HepG2 (cell line): Measurements from ENCODE around the gene MED25. TPM values are rescaled to one million over a fixed set of nuclear protein-coding genes. Genes with fewer than 3 reads are reported as not detected.

ENCODE experiments used
- CREM ChIP-seq, 2 experiments: sonication (generic) in 1 of 2; formaldehyde crosslinking in 1 of 2; IDR thresholded peaks; 2 replicates each; pipeline versions ENCODE4 v1.4.0 to v1.6.1; 2016 to 2020; ENCODE audit warnings: antibody characterized with exemption in 1 of 2, mild to moderate bottlenecking in 1 of 2, missing genetic modification reagents in 1 of 2
- DRAP1 ChIP-seq: IDR thresholded peaks from 2 replicates; pipeline ENCODE4 v1.6.1; 2016; ENCODE audit warnings: missing genetic modification reagents, missing compliant biosample characterization
- HIVEP1 ChIP-seq: sonication (generic); formaldehyde crosslinking; IDR thresholded peaks from 2 replicates; pipeline ENCODE4 v1.4.0; 2020; ENCODE audit warnings: mild to moderate bottlenecking, missing genetic modification reagents
- HNRNPH1 ChIP-seq: fragments of 200-400 bp; formaldehyde crosslinking; optimal IDR thresholded peaks from 2 replicates; pipeline ENCODE3; 2017; ENCODE audit warnings: mild to moderate bottlenecking, low read depth, low read length
- IRF2 ChIP-seq: IDR thresholded peaks from 2 replicates; pipeline ENCODE4 v1.6.1; 2018; ENCODE audit warnings: missing genetic modification reagents, missing compliant biosample characterization
- KLF13 ChIP-seq: sonication (generic); formaldehyde crosslinking; IDR thresholded peaks from 2 replicates; pipeline ENCODE4 v1.4.0; 2020; ENCODE audit warnings: mild to moderate bottlenecking, missing genetic modification reagents
- MED8 ChIP-seq: sonication (generic); formaldehyde crosslinking; IDR thresholded peaks from 2 replicates; pipeline ENCODE4 v1.8.1; 2023; ENCODE audit warnings: mild to moderate bottlenecking, missing genetic modification reagents; ENCODE audit not compliant: insufficient replicate concordance
- MTF1 ChIP-seq: sonication (generic); formaldehyde crosslinking; IDR thresholded peaks from 2 replicates; pipeline ENCODE4 v1.5.0; 2020; ENCODE audit warnings: missing genetic modification reagents
- NFE2 ChIP-seq: sonication (generic); formaldehyde crosslinking; IDR thresholded peaks from 2 replicates; pipeline ENCODE4 v1.4.0; 2020; ENCODE audit warnings: missing genetic modification reagents
- NRL ChIP-seq: sonication (generic); formaldehyde crosslinking; IDR thresholded peaks from 2 replicates; pipeline ENCODE4 v1.5.0; 2020; ENCODE audit warnings: missing genetic modification reagents, mild to moderate bottlenecking, moderate library complexity, borderline replicate concordance
- PHB2 ChIP-seq: fragments of 450-650 bp; IDR thresholded peaks from 2 replicates; pipeline ENCODE4 v1.6.1; 2018; ENCODE audit not compliant: partially characterized antibody
- RCOR2 ChIP-seq: IDR thresholded peaks from 2 replicates; pipeline ENCODE4 v1.6.1; 2016; ENCODE audit warnings: missing biosample characterization, missing genetic modification reagents
- ZNF33A ChIP-seq: sonication (generic); formaldehyde crosslinking; IDR thresholded peaks from 2 replicates; pipeline ENCODE4 v1.5.1; 2020; ENCODE audit warnings: missing genetic modification reagents, mild to moderate bottlenecking, moderate library complexity, borderline replicate concordance
- ZNF383 ChIP-seq: sonication (generic); formaldehyde crosslinking; IDR thresholded peaks from 2 replicates; pipeline ENCODE4 v1.4.0; 2020; ENCODE audit warnings: missing genetic modification reagents, mild to moderate bottlenecking, borderline replicate concordance
- ZNF569 ChIP-seq: sonication (generic); formaldehyde crosslinking; IDR thresholded peaks from 2 replicates; pipeline ENCODE4 v1.5.0; 2020; ENCODE audit warnings: mild to moderate bottlenecking, missing genetic modification reagents, moderate library complexity, borderline replicate concordance
- ZNF605 ChIP-seq: sonication (generic); formaldehyde crosslinking; IDR thresholded peaks from 2 replicates; pipeline ENCODE4 v1.8.0; 2022; ENCODE audit warnings: mild to moderate bottlenecking, missing genetic modification reagents
- ZNF776 ChIP-seq: sonication (generic); formaldehyde crosslinking; IDR thresholded peaks from 2 replicates; pipeline ENCODE4 v1.4.0; 2020; ENCODE audit warnings: mild to moderate bottlenecking, missing genetic modification reagents
- polyA plus RNA-seq, 8 experiments: library from polyadenylated mRNA; depleted of rRNA in 3 of 8; stranded (reverse) in 7 of 8; unstranded in 1 of 8; fragments of >200 nt; fragmentation: Illumina TruSeq in 4 of 8; extraction: Trizol in 4 of 8; gene quantifications; 2 replicates each; pipeline versions ENCODE4 v1.2.1 to v1.2.3, GENCODE V29; 2011 to 2016; ENCODE audit warnings: low read depth in 4 of 8, missing spikeins in 1 of 8, mixed read lengths in 1 of 8; ENCODE audit not compliant: insufficient read depth in 1 of 8
- total RNA-seq, 5 experiments: library from RNA; depleted of rRNA; stranded (reverse); fragments of >200 nt; fragmentation: Illumina TruSeq; extraction: Trizol; gene quantifications; 2 replicates each; pipeline ENCODE4 v1.2.3, GENCODE V29; 2016; ENCODE audit warnings: low read depth in 1 of 5
- TF ChIP-seq, protein P1 (sequence below): IDR thresholded peaks from 2 replicates; pipeline ENCODE4 v1.6.1; 2016; ENCODE audit warnings: missing compliant biosample characterization, missing genetic modification reagents, borderline replicate concordance
- TF ChIP-seq, protein P2 (sequence below): sonication (generic); formaldehyde crosslinking; IDR thresholded peaks from 2 replicates; pipeline ENCODE4 v1.4.0; 2020; ENCODE audit warnings: missing genetic modification reagents, low read depth, mild to moderate bottlenecking, borderline replicate concordance
- TF ChIP-seq, protein P3 (sequence below): sonication (generic); formaldehyde crosslinking; IDR thresholded peaks from 2 replicates; pipeline ENCODE4 v1.8.0; 2022; ENCODE audit warnings: missing genetic modification reagents, mild to moderate bottlenecking, inconsistent platforms, borderline replicate concordance
- TF ChIP-seq, protein P4 (sequence below): sonication (generic); formaldehyde crosslinking; IDR thresholded peaks from 2 replicates; pipeline ENCODE4 v1.8.1; 2022; ENCODE audit warnings: mild to moderate bottlenecking, missing genetic modification reagents
- TF ChIP-seq, protein P5 (sequence below): sonication (generic); formaldehyde crosslinking; IDR thresholded peaks from 2 replicates; pipeline ENCODE4 v1.4.0; 2020; ENCODE audit warnings: missing genetic modification reagents

Gene MED25
- total and polyA plus RNA-seq, 2 of the 13 experiments (the other 11 are each of a cell fraction or from before 2014, with no cell fraction given): 11.1 to 15.1 TPM

DNA sequence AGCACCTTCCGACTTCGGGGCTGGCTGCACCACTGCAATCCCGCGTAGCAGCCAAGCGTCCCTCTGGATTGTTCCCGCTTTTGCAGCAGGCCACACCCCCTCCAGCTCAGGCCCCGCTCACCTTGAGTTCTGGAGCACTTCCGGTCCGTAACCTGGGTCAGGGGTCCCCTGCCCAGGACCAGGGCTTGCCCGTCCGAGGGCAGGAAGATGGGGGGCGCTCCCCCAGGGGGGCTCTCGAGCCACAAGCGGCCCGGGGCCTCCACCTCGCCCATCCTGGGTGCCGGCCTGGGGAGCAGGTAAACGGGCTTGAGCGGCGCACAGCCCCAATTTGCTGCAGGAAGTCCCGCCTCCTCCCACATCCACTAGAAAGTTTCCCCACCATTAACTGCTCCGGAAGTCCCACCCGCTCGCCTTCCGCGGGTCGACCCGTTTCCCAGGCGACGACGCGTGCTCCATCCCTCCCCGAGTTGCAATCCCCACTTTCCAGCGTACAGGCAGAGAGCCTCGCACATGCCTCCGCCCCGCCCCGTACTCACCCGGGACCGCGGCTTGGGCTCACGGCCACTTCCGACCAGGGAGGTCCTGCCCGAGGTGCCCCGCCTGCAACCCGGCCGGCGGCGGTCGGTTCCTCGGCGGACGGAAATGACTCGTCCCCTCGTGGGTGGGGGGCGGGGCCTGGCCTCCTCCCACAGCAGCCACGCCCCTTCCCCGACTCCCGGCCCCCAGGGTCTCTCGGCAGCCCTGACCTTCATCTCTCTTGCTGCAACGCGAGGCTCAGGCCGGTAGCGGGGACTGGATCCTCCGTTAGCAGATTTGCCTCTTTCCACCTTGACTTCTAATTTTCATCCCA, 49.1 kb downstream of the MED25 start, which contains the start of gene PNKP (continued):
- TF ChIP-seq, protein P1, sequence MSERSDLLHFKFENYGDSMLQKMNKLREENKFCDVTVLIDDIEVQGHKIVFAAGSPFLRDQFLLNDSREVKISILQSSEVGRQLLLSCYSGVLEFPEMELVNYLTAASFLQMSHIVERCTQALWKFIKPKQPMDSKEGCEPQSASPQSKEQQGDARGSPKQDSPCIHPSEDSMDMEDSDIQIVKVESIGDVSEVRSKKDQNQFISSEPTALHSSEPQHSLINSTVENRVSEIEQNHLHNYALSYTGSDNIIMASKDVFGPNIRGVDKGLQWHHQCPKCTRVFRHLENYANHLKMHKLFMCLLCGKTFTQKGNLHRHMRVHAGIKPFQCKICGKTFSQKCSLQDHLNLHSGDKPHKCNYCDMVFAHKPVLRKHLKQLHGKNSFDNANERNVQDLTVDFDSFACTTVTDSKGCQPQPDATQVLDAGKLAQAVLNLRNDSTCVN (CRISPR knock-in tag): no peak; the same call in 1 of the 2 replicates
- TF ChIP-seq MED8 (CRISPR knock-in tag): peak; percentile 89
- TF ChIP-seq MTF1 (CRISPR knock-in tag): no peak
- TF ChIP-seq ZNF33A (CRISPR knock-in tag): no peak
- TF ChIP-seq ZNF383: no peak
- TF ChIP-seq ZNF569 (CRISPR knock-in tag): no peak
- TF ChIP-seq CREM (IDR thresholded peaks at IDR 0.05): peak; percentile 76; the same call in 1 of the 2 replicates
- no peak for TF ChIP-seq CREM (CRISPR knock-in tag; IDR thresholded peaks at IDR 0.05)
- TF ChIP-seq HIVEP1 (CRISPR knock-in tag): peak; percentile 81
- TF ChIP-seq NFE2: no peak
- TF ChIP-seq, protein P2, sequence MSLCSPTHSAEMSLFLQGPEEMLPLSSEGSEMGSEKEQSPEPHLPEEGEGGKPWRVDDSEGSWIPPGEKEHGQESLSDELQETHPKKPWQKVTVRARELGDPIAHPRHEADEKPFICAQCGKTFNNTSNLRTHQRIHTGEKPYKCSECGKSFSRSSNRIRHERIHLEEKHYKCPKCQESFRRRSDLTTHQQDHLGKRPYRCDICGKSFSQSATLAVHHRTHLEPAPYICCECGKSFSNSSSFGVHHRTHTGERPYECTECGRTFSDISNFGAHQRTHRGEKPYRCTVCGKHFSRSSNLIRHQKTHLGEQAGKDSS (CRISPR knock-in tag): 0 out of 2 replicates have a peak, but pooled peaks have one; percentile 4
- peak; percentile 93 for TF ChIP-seq ZNF605 (CRISPR knock-in tag)
- TF ChIP-seq, protein P3, sequence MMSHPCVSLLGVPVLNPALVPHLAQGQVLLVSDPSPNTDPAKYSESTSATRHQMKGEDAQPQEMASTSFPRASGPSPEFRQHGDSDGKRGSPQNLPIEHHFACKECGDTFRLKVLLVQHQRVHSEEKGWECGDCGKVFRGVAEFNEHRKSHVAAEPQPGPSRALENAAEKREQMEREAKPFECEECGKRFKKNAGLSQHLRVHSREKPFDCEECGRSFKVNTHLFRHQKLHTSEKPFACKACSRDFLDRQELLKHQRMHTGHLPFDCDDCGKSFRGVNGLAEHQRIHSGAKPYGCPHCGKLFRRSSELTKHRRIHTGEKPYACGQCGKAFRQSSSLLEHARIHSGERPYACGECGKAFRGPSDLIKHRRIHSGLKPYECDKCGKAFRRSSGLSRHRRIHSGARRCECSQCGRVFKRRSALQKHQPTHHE: peak; percentile 49; the same call in 1 of the 2 replicates
- TF ChIP-seq RCOR2 (CRISPR knock-in tag): no peak
- TF ChIP-seq DRAP1 (CRISPR knock-in tag): peak; percentile 48
- TF ChIP-seq, protein P4, sequence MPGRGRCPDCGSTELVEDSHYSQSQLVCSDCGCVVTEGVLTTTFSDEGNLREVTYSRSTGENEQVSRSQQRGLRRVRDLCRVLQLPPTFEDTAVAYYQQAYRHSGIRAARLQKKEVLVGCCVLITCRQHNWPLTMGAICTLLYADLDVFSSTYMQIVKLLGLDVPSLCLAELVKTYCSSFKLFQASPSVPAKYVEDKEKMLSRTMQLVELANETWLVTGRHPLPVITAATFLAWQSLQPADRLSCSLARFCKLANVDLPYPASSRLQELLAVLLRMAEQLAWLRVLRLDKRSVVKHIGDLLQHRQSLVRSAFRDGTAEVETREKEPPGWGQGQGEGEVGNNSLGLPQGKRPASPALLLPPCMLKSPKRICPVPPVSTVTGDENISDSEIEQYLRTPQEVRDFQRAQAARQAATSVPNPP (CRISPR knock-in tag): no peak
- no peak for TF ChIP-seq PHB2
- 0 out of 2 replicates have a peak, but pooled peaks have one; percentile 35 for TF ChIP-seq IRF2 (CRISPR knock-in tag)
- TF ChIP-seq NRL: peak; percentile 86
- TF ChIP-seq HNRNPH1: no peak
- TF ChIP-seq ZNF776: peak; percentile 73; the same call in 1 of the 2 replicates
- TF ChIP-seq, protein P5, sequence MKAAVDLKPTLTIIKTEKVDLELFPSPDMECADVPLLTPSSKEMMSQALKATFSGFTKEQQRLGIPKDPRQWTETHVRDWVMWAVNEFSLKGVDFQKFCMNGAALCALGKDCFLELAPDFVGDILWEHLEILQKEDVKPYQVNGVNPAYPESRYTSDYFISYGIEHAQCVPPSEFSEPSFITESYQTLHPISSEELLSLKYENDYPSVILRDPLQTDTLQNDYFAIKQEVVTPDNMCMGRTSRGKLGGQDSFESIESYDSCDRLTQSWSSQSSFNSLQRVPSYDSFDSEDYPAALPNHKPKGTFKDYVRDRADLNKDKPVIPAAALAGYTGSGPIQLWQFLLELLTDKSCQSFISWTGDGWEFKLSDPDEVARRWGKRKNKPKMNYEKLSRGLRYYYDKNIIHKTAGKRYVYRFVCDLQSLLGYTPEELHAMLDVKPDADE (CRISPR knock-in tag): peak; percentile 20; the same call in 1 of the 2 replicates
- TF ChIP-seq KLF13: no peak
